GM23338 (cell line): ENCODE results near the gene TXLNB.

Source experiments
- CREB1 ChIP-seq: fragments of 250-450 bp; sonication (Bioruptor Pico); IDR thresholded peaks from 2 replicates; pipeline ENCODE4 v1.5.0; 2020; ENCODE audit warnings: low read depth, mild to moderate bottlenecking, moderate library complexity
- EZH2 ChIP-seq: fragments of 200-600 bp; sonication (generic); IDR thresholded peaks from one replicate; pipeline ENCODE4 v1.8.0; 2017; ENCODE audit warnings: antibody characterized with exemption, mild to moderate bottlenecking, low read depth; ENCODE audit not compliant: unreplicated experiment
- EZH2phosphoT487 ChIP-seq: fragments of 200-600 bp; sonication (generic); IDR thresholded peaks from one replicate; pipeline ENCODE4 v1.8.1; 2018; ENCODE audit warnings: antibody characterized with exemption; ENCODE audit not compliant: unreplicated experiment
- STAT1 ChIP-seq: IDR thresholded peaks from one replicate; pipeline ENCODE4 v1.6.1; 2016; ENCODE audit warnings: antibody characterized with exemption; ENCODE audit not compliant: unreplicated experiment
- TF ChIP-seq, protein P1 (sequence below), 2 experiments: fragments of 200-600 bp in 1 of 2; sonication (generic) in 1 of 2; conservative IDR thresholded peaks; 2 replicates each; pipeline versions ENCODE4 v1.5.1 to v1.6.1; 2016 to 2017; ENCODE audit warnings: antibody characterized with exemption in 2 of 2, low read depth in 2 of 2, mild to moderate bottlenecking in 2 of 2, moderate library complexity in 1 of 2

GRCh38 chr6:139257291-139257690, 34.5 kb downstream of the TXLNB start:
- TF ChIP-seq, protein P1, sequence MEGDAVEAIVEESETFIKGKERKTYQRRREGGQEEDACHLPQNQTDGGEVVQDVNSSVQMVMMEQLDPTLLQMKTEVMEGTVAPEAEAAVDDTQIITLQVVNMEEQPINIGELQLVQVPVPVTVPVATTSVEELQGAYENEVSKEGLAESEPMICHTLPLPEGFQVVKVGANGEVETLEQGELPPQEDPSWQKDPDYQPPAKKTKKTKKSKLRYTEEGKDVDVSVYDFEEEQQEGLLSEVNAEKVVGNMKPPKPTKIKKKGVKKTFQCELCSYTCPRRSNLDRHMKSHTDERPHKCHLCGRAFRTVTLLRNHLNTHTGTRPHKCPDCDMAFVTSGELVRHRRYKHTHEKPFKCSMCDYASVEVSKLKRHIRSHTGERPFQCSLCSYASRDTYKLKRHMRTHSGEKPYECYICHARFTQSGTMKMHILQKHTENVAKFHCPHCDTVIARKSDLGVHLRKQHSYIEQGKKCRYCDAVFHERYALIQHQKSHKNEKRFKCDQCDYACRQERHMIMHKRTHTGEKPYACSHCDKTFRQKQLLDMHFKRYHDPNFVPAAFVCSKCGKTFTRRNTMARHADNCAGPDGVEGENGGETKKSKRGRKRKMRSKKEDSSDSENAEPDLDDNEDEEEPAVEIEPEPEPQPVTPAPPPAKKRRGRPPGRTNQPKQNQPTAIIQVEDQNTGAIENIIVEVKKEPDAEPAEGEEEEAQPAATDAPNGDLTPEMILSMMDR (conservative IDR thresholded peaks at IDR 0.05; ENCODE audit: low read depth in 2 of 2): no peak
- no peak for TF ChIP-seq CREB1 (CRISPR knock-in tag)
- TF ChIP-seq STAT1: no peak
- TF ChIP-seq EZH2phosphoT487: no peak
- TF ChIP-seq EZH2: no peak
